Osteocyte (in vitro differentiated cells): ENCODE results near the gene FNIP1. TPM values are rescaled to one million over a fixed set of nuclear protein-coding genes. Genes with fewer than 3 reads are reported as not detected.
"Not testable (repeated sequence)": the region's sequence is repeated elsewhere in the genome, so short reads cannot be mapped to it uniquely, and the experiment has no call there.

Experiments used
- DNase-seq: peaks from one replicate; pipeline ENCODE4 v3.0.0; 2021; ENCODE audit warnings: mixed read lengths; ENCODE audit not compliant: unreplicated experiment; ENCODE audit errors: extremely low spot score
- H3K27ac Mint-ChIP-seq: one replicate; pipeline ENCODE4 v1.8.0; 2021; ENCODE audit warnings: mild to moderate bottlenecking, mixed read lengths; ENCODE audit not compliant: unreplicated experiment
- H3K27me3 Mint-ChIP-seq: one replicate; pipeline ENCODE4 v1.8.0; 2021; ENCODE audit warnings: mixed read lengths; ENCODE audit not compliant: unreplicated experiment
- H3K36me3 Mint-ChIP-seq: one replicate; pipeline ENCODE4 v1.8.0; 2021; ENCODE audit warnings: mixed read lengths; ENCODE audit not compliant: unreplicated experiment
- H3K4me1 Mint-ChIP-seq: one replicate; pipeline ENCODE4 v1.8.0; 2021; ENCODE audit warnings: mixed read lengths; ENCODE audit not compliant: unreplicated experiment
- H3K4me3 Mint-ChIP-seq: one replicate; pipeline ENCODE4 v1.8.0; 2021; ENCODE audit warnings: mild to moderate bottlenecking, moderate library complexity, mixed read lengths; ENCODE audit not compliant: unreplicated experiment
- H3K9me3 Mint-ChIP-seq: one replicate; pipeline ENCODE4 v1.8.0; 2021; ENCODE audit warnings: mixed read lengths; ENCODE audit not compliant: unreplicated experiment
- total RNA-seq: library from RNA; stranded (reverse); gene quantifications from 2 replicates; pipeline ENCODE4 v1.2.1, GENCODE V29; 2021
- TF ChIP-seq, protein P1 (sequence below): fragments of 200-600 bp; sonication (generic); IDR thresholded peaks from 2 replicates; pipeline ENCODE4 v1.5.0; 2021; ENCODE audit warnings: antibody characterized with exemption, mild to moderate bottlenecking, moderate library complexity

FNIP1 gene
- total RNA-seq, 1 donor from 2014 or later: 43.0 TPM

DNA sequence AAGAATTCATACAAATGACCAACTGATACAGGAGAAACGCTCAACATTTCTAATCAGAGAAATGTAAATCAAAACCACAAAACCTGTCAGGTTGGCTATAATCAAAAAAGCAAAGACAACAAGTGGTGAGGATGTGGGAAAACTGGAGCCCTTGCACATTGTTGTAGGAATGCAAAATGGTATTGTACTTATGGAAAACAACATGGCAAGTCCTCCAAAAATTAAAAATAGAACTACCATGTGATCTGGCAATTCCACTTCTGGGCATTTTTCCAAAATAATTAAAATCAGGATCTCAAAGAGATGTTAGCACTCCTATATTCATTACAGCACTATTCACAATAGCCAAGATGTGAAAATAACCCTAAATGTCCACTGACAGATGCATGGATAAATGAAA is 76.1 kb downstream of the FNIP1 start:
- TF ChIP-seq, protein P1, sequence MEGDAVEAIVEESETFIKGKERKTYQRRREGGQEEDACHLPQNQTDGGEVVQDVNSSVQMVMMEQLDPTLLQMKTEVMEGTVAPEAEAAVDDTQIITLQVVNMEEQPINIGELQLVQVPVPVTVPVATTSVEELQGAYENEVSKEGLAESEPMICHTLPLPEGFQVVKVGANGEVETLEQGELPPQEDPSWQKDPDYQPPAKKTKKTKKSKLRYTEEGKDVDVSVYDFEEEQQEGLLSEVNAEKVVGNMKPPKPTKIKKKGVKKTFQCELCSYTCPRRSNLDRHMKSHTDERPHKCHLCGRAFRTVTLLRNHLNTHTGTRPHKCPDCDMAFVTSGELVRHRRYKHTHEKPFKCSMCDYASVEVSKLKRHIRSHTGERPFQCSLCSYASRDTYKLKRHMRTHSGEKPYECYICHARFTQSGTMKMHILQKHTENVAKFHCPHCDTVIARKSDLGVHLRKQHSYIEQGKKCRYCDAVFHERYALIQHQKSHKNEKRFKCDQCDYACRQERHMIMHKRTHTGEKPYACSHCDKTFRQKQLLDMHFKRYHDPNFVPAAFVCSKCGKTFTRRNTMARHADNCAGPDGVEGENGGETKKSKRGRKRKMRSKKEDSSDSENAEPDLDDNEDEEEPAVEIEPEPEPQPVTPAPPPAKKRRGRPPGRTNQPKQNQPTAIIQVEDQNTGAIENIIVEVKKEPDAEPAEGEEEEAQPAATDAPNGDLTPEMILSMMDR: no peak
- H3K4me1 Mint-ChIP-seq: peaks cover 11% of the 10 kb centered on the region
- peaks cover 22% of the 10 kb centered on the region for H3K9me3 Mint-ChIP-seq
- H3K4me3 Mint-ChIP-seq: no peak overlapping the region
- no peak for DNase-seq
- peaks cover 48% of the 10 kb centered on the region for H3K36me3 Mint-ChIP-seq
- no peaks in the 10 kb centered on the region for H3K27me3 Mint-ChIP-seq
- H3K27ac Mint-ChIP-seq: no peak overlapping the region

DNA sequence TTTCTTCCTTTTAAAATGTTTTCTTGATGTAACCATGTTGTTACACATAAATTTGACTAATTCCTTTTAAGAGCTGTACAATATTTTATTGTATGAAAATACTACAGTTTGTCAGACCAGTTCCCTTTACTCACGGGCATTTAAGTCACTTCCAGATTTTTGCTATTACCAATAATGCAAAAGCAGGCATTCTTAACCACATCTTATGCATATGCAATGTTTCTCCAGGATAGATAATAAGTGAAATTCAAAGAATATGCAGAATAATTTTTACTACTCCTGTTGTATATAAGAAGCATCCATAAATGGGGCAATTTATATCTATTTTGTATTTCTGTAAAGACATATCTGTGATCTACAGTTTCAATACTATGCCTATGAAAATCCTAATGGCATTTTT is 77.3 kb downstream of the FNIP1 start:
- no peak overlapping the region for H3K27ac Mint-ChIP-seq
- H3K4me1 Mint-ChIP-seq: peaks cover 11% of the 10 kb centered on the region
- H3K27me3 Mint-ChIP-seq: no peaks in the 10 kb centered on the region
- peaks cover 17% of the 10 kb centered on the region for H3K9me3 Mint-ChIP-seq
- DNase-seq: no peak
- H3K4me3 Mint-ChIP-seq: no peak overlapping the region
- TF ChIP-seq, protein P1: no peak
- peaks cover 54% of the 10 kb centered on the region for H3K36me3 Mint-ChIP-seq

DNA sequence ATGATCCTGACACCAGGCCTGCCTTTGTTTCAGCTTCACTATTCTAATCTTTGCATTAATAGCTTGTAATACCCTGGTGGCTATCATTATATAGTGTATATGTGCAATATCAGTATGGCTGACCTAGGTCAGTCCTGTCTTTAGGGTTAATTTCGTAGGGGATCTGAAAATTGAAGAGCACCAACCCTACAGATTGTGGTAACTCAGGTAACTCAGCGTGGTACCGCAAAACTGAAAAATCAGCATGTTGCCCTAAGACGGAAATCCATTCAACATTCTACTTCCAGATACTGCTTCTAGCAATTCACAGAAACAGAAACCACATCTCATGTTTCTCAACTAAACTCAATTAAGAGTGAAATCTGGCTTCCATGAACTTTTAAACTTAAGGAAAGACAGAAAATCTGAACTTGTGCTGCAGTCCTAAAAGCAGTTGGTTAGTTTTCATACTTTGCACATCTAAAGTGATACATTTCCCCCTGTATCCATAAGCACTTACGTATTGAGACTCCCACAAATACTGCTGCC is 78.3 kb downstream of the FNIP1 start:
- Mint-ChIP-seq H3K36me3 (peaks cover 63% of the 10 kb centered on the region), H3K27me3 (no peaks in the 10 kb centered on the region), H3K4me3 (no peak overlapping the region), H3K27ac (no peak overlapping the region), H3K4me1 (peaks cover 11% of the 10 kb centered on the region), H3K9me3 (peaks cover 17% of the 10 kb centered on the region)
- TF ChIP-seq, protein P1: no peak
- no peak for DNase-seq

DNA sequence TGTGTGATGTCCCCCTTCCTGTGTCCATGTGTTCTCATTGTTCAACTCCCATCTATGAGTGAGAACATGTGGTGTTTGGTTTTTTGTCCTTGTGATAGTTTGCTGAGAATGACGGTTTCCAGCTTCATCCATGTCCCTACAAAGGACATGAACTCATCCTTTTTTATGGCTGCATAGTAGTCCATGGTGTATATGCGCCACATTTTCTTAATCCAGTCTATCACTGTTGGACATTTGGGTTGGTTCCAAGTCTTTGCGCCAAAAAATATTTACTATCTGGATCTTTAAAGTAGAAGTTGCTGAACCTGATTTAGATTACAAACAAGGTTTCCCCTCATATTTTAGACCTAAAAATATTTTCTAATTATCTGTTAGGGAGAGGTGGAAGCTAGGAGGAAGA is 79.7 kb downstream of the FNIP1 start:
- peaks cover 75% of the 10 kb centered on the region for H3K36me3 Mint-ChIP-seq
- H3K4me3 Mint-ChIP-seq, H3K27ac Mint-ChIP-seq, H3K27me3 Mint-ChIP-seq, DNase-seq: not testable (repeated sequence)
- H3K9me3 Mint-ChIP-seq: peaks cover 17% of the 10 kb centered on the region
- peaks cover 11% of the 10 kb centered on the region for H3K4me1 Mint-ChIP-seq

DNA sequence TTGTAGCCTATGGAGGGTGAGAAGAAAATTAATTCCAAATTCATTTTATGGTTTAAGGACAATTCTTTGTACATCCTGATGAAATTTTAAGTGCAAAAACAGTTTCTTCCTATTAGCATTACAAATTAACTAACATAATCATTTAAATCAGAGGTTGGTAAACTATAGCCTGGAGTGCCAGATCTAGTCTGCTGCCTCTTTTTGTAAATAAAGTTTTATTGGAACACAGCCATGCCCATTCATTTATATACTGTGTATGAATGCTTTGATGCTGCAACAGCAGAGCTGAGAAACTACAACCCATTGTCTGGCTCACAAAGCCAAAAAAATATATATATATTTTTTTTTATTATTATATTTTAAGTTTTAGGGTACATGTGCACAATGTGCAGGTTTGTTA is 80.2 kb downstream of the FNIP1 start:
- Mint-ChIP-seq H3K27ac (no peak overlapping the region), H3K9me3 (peaks cover 17% of the 10 kb centered on the region), H3K4me1 (peaks cover 11% of the 10 kb centered on the region), H3K36me3 (peaks cover 79% of the 10 kb centered on the region), H3K27me3 (no peaks in the 10 kb centered on the region), H3K4me3 (no peak overlapping the region)
- TF ChIP-seq, protein P1: no peak
- no peak for DNase-seq

DNA sequence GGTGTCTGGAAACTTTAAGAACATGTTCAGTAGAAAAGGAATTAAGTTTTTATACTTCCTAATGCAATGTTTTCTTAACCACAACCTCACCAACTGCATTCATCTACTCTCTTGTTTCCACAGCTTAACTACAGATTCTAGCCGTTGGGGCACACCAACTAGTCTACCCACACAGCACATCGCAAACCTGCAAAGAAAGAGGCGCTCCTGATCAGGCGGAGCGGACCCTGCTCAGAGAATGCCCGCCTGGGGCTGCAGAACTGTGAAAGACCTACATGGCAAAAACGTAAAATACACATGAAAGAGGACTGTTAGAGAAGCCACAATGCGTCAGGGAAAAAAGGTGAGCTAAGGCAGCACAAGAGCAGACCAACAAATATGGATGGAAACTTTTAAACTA is 86.4 kb downstream of the FNIP1 start:
- Mint-ChIP-seq H3K4me1 (no peaks in the 10 kb centered on the region), H3K27me3 (no peaks in the 10 kb centered on the region), H3K4me3 (no peak overlapping the region), H3K9me3 (no peaks in the 10 kb centered on the region), H3K27ac (no peak overlapping the region), H3K36me3 (peaks cover 61% of the 10 kb centered on the region)
- DNase-seq: no peak
- TF ChIP-seq, protein P1: no peak
